Mesothelial cell of epicardium (in vitro differentiated cells): ENCODE data around the gene PITPNC1. TPM values are rescaled to one million over a fixed set of nuclear protein-coding genes. Genes with fewer than 3 reads are reported as not detected.
A peak's percentile ranks its signal among the peaks of the same experiment; 100 is the strongest.

Experiments used
- DNase-seq, 2 experiments: peaks; one replicate each; pipeline ENCODE4 v3.0.0; 2021; ENCODE audit warnings: low spot score in 2 of 2; ENCODE audit not compliant: unreplicated experiment in 2 of 2
- H3K27ac Mint-ChIP-seq: 2 replicates; pipeline ENCODE4 v1.8.0; 2021; ENCODE audit warnings: mixed read lengths
- H3K27me3 Mint-ChIP-seq: 2 replicates; pipeline ENCODE4 v1.8.0; 2021; ENCODE audit warnings: low read depth, mixed read lengths
- H3K36me3 Mint-ChIP-seq: 2 replicates; pipeline ENCODE4 v1.8.0; 2021; ENCODE audit warnings: mixed read lengths
- H3K4me1 Mint-ChIP-seq: 2 replicates; pipeline ENCODE4 v1.8.0; 2021; ENCODE audit warnings: mixed read lengths
- H3K4me3 Mint-ChIP-seq: 2 replicates; pipeline ENCODE4 v1.8.0; 2021; ENCODE audit warnings: mild to moderate bottlenecking, moderate library complexity, mixed read lengths
- H3K9me3 Mint-ChIP-seq: 2 replicates; pipeline ENCODE4 v1.8.0; 2021; ENCODE audit warnings: mixed read lengths
- total RNA-seq: library from RNA; stranded (reverse); gene quantifications from 3 replicates; pipeline ENCODE4 v1.2.1, GENCODE V29; 2021
- TF ChIP-seq, protein P1 (sequence below): fragments of 200-600 bp; sonication (generic); IDR thresholded peaks from one replicate; pipeline ENCODE4 v1.5.0; 2021; ENCODE audit warnings: antibody characterized with exemption; ENCODE audit not compliant: unreplicated experiment

Gene PITPNC1
- total RNA-seq, 1 donor from 2014 or later: 19.9 TPM

DNA sequence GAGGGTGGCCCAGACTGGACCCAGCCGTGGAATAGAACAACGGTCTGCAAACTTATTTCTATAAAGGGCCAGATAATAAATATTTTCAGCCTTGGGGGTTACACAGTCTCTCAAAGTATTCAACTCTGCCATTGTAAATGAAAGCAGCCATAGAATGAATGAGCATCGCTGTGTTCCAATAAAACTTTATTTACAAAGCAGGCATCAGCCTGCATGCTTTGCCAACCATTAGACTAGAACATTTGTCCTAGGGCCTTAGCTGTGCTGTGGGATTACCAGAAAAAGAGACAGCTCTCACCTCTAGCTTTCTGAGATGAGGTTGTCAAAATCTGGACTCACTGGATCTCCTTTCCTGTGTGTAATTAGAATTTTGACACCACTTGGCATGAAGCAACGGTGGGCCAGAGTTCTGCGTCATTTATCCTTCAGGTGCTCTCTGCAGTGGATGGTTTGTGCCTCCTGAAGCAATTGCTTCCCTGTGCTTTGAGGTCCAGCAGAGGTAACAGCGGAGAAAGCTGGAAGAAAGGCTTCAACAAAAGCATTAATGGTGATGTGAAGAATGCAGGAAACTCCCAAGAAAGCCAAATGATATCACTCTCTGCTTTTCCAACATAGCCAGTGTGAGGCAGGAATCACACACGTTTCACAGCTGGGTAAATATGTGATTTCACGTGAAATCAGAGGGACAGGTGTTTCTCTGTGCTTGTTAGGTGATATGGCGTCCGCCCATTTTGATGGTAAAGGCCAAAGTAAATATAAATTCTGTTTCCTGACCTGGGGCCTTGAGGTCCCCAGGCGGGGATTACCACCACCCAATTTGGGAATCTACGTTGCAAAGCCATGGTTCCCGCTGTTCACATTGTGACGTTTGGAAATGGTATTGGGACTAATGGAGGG is 148.4 kb downstream of the PITPNC1 start:
- Mint-ChIP-seq H3K4me1 (peaks cover 22% of the 10 kb centered on the region), H3K9me3 (no peaks in the 10 kb centered on the region), H3K27me3 (no peaks in the 10 kb centered on the region), H3K36me3 (no peaks in the 10 kb centered on the region), H3K27ac (no peak overlapping the region), H3K4me3 (no peak overlapping the region)
- DNase-seq: no peak
- TF ChIP-seq, protein P1, sequence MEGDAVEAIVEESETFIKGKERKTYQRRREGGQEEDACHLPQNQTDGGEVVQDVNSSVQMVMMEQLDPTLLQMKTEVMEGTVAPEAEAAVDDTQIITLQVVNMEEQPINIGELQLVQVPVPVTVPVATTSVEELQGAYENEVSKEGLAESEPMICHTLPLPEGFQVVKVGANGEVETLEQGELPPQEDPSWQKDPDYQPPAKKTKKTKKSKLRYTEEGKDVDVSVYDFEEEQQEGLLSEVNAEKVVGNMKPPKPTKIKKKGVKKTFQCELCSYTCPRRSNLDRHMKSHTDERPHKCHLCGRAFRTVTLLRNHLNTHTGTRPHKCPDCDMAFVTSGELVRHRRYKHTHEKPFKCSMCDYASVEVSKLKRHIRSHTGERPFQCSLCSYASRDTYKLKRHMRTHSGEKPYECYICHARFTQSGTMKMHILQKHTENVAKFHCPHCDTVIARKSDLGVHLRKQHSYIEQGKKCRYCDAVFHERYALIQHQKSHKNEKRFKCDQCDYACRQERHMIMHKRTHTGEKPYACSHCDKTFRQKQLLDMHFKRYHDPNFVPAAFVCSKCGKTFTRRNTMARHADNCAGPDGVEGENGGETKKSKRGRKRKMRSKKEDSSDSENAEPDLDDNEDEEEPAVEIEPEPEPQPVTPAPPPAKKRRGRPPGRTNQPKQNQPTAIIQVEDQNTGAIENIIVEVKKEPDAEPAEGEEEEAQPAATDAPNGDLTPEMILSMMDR: no peak

DNA sequence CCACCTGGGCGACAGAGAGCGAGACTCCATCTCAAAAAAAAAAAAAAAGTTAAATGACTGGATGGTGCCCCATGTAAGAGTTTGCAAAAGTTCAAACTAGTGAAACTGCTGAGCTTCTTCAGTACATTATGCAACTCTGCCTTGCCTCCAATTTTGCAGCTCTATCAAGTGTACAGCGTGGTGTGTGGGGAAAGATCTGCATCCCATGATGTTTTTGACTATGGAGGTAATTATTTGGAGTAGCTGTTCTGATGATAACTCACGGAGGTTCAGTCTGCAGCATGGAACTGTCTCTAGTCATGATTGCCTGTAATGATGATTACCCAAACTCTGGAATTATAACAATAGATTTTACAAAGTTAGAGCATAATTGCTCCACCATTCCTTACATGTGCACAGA is 149.6 kb downstream of the PITPNC1 start:
- H3K36me3 Mint-ChIP-seq: no peaks in the 10 kb centered on the region
- no peaks in the 10 kb centered on the region for H3K27me3 Mint-ChIP-seq
- TF ChIP-seq, protein P1: no peak
- no peak overlapping the region for H3K4me3 Mint-ChIP-seq
- peak overlapping the region; percentile 71 for H3K27ac Mint-ChIP-seq
- peak in 1 of 2 experiments; percentile 3 for DNase-seq
- peaks cover 22% of the 10 kb centered on the region for H3K4me1 Mint-ChIP-seq
- no peaks in the 10 kb centered on the region for H3K9me3 Mint-ChIP-seq

- Mint-ChIP-seq H3K4me1 (peaks cover 30% of the 10 kb centered on the region), H3K9me3 (no peaks in the 10 kb centered on the region), H3K27ac (peak overlapping the region; percentile 74), H3K27me3 (no peaks in the 10 kb centered on the region), H3K36me3 (no peaks in the 10 kb centered on the region), H3K4me3 (peak overlapping the region; percentile 51)
- TF ChIP-seq, protein P1: no peak
- peak; percentile 47 to 76 for DNase-seq
These were observed 151.8 kb downstream of the PITPNC1 start for GRCh38 chr17:67528751-67529436.

DNA sequence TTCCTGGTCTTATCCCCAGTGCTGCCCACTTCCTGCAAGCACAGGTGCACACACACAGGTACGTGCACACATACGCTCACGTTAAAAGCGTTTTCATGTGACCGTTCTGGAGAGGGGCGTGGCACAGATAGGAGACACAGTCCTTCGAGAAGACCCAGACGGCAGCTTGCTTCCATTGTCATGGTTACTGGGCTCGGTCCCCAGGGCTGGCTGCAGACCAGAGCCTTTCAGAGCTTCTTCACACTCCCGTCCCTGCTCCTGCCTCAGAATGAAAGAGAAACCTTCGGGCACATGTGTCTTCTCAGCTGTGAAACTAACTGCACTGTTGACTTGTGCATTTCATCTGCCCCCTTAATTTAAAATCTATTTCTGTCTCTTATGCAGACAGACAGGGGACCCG is 154.2 kb downstream of the PITPNC1 start:
- H3K9me3 Mint-ChIP-seq: peaks cover 6% of the 10 kb centered on the region
- H3K27me3 Mint-ChIP-seq: no peaks in the 10 kb centered on the region
- peaks cover 7% of the 10 kb centered on the region for H3K36me3 Mint-ChIP-seq
- peaks cover 37% of the 10 kb centered on the region for H3K4me1 Mint-ChIP-seq
- H3K27ac Mint-ChIP-seq: no peak overlapping the region
- TF ChIP-seq, protein P1: no peak
- no peak overlapping the region for H3K4me3 Mint-ChIP-seq
- no peak for DNase-seq

DNA sequence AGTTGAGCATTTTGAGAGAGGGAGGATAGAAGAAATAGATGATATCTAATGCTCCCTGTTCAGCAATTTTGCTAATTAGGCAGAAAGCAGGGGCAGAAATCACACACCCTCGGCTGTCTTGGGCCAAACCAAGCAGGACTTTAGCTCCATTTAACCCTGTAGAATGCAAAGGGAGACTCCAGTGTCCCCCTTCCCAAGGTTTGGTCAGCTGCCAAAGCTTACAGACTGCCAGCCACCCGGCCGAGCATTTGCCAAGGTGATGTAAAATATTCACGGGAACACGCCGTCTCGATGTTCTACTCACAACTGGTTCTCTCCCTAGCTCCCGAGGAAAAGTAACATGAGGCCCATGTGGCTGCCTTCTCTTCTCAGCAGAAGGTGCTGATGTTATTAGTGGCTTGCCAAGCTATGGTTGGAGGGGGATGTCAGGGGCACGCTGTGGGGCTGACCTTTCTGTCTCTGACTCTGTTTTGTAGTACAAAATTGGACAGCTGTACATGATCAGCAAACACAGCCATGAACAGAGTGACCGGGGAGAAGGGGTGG is 155.3 kb downstream of the PITPNC1 start:
- H3K36me3 Mint-ChIP-seq: peaks cover 12% of the 10 kb centered on the region
- peaks cover 12% of the 10 kb centered on the region for H3K9me3 Mint-ChIP-seq
- no peak overlapping the region for H3K27ac Mint-ChIP-seq
- no peak overlapping the region for H3K4me3 Mint-ChIP-seq
- no peaks in the 10 kb centered on the region for H3K27me3 Mint-ChIP-seq
- DNase-seq: no peak
- H3K4me1 Mint-ChIP-seq: peaks cover 34% of the 10 kb centered on the region
- TF ChIP-seq, protein P1: no peak
